Measurements from ENCODE around the gene EFCAB6.

EFCAB6 gene

DNA sequence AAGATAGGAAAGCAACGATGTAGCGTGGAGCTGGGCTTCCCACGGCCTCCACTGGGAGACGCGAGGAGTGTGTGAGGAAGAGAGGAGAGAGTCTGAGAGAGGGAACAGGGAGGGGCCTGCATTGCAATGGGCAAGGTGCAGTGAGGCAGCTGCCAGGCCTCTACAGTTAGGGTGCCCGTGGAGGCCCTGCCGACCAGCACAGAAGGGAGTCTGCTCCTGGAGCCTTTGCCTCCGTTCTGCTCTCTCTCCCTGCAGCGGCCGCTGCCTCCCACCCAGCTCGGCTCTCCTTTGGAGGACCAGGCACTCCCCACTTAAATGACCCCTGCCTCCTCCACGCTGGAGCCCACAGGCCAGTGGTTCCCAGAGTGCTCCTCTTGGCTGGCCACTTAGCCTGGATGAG is 181.7 kb downstream of the EFCAB6 start:
- Histone ChIP-seq H3K4me3 (no peak overlapping the region), H3K27ac (no peak overlapping the region)

DNA sequence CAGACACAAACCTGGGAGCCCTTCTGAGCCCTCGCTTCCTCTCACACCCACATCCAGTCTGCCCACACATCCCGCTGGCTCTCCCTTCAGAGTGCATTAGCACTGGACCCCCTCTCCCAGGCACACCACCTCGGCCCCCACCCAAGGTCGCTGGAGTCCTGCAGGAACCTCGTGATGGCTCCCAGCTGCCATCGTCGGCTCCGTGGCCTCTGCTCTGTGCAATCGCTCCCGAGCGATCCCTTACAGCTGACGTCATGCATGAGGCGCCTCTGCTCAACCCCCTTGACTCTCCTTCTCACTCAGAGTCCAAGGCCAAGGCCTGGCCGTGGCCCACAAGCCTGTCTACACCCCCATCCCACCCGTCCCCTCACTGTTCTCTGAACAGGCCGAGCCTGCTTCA is 183.9 kb downstream of the EFCAB6 start:
- no peak overlapping the region for H3K4me3 ChIP-seq

DNA sequence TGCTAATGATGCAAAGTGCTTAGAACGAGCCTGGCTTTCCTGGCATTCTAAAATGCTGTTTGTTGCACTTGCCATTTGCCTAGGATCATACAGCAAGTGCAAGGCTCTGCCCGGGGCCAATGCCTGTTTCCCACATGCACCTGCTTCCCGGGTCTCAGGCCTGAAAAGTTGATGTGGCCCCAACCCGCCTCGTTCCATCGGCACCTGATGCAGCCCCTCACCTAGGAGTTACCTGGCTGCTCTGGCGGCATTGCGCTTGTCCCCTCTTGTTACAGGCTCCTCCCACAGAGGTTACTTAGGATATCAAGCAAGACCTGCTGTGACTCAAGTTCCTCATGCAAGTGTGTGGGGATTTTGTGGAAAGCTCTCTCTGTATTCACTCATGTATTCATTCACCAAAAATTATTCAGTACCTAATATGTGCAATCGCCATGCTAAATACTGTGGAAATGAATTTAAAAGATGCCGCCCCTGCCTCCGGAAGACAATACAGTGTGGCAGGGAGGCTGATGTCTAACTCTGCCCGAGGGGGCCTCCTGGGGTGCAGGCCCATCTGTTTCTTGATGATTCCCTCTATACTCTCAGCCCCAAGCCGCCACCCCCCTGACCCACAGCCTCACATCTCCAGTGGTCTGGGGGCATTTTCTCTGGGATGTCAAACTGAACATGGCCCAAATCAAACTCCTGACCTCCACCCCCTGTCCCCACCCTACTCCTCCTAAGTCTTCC is 184.5 kb downstream of the EFCAB6 start:
- no peak overlapping the region for H3K4me3 ChIP-seq
- H3K27ac ChIP-seq, result no peak overlapping the region

More for the DNA sequence above, 183.9 kb downstream of the EFCAB6 start:
- H3K27ac ChIP-seq, result no peak overlapping the region

DNA sequence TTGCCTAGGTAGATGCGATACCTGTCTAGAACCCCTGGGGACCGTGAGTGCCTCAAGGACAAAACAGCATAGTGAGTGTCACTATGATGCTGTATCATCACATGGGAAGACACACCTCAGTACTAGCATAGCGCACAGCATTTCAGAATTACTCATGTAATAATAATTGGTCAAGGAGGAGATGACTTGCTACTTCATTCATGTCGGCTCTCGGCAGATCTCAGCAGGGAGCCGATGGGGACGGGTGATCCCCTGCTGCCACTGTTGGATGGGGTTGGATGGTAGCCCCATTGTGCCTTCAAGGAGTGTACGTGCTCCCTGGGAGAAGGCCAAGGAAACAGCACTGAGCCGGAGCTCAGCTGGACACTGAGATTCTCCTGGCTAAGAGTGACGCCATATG is 186.9 kb downstream of the EFCAB6 start:
- no peak overlapping the region for H3K27ac ChIP-seq
- H3K4me3 ChIP-seq, result no peak overlapping the region

DNA sequence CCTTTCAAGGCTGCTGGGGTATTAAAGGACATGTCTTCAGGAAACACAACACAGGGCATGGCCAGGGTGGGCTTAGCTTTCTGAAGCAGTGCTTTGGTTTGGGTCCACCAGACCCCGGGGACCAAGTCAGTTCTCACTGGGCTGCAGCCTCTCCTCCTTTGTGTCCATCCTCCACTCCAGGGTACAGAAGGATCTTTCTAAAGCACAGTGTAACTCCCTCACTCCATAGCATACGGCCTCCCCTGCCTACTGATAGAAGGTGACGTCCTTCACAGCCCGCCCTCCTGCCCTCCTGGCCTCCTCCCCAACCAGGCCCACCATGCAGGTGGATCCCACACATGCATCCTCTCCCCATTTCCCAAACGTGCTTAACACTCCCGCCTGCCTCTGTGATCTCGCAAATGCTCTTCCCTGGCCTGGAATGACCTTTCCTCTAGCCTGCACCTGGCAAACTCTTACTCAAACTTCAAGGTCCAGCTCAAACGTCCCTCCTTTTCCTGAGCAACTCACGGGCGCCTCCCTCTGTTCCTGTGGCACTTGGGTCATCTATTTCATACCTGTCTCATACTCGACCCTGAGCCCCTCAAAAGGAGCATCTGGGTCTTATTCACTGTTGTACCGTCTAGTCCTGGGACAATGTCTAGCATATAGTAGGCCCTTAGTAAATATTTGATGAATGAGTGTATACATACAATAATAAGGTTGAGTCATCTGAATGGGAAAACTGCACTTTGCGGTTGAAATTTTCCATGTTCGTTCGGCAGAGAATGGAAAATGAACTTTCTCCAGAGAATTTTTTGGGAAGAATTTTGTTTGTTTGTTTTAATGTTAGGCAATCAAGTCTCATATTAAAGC is 187.7 kb downstream of the EFCAB6 start:
- H3K4me3 ChIP-seq, result no peak overlapping the region
- no peak overlapping the region for H3K27ac ChIP-seq

DNA sequence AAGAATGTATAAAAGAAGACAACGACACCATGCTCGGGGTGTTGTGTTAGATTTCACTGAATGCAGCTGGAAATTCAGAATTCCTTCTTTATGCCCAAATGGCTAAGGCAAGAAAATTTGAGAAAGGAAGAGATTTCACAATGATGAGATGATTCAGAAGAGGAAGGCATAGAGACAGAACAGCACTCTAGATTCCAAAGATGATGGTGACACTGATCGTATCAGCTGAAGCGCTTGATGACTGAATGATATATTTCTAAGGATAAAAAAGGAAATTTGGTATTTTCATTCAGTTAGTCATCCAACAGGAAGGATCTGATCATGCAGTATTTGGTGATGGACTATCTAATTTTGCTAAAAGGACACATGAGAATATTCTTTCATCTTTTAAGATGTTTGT is 189.2 kb downstream of the EFCAB6 start:
- no peak overlapping the region for H3K4me3 ChIP-seq

DNA sequence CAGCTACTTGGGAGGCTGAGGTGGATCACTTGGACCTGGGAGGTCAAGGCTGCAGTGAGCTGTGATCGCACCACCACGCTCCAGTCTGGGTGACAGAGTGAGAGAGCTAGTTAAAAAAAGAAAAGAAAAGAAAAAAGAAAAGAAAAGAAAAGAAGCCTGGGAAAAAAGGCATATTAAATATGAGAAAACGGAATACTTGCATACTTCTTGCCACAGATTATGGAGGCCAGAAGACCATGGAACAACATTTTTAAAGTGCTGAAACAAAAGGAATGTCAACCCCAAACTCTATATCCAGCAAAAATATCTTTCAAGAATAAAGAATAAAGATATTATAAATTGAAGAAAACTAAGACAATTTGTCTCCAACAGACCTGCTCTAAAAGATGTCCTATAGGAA is 191.9 kb downstream of the EFCAB6 start:
- H3K27ac ChIP-seq, result no peak overlapping the region
- no peak overlapping the region for H3K4me3 ChIP-seq

More for the DNA sequence above, 189.2 kb downstream of the EFCAB6 start:
- no peak overlapping the region for H3K27ac ChIP-seq

DNA sequence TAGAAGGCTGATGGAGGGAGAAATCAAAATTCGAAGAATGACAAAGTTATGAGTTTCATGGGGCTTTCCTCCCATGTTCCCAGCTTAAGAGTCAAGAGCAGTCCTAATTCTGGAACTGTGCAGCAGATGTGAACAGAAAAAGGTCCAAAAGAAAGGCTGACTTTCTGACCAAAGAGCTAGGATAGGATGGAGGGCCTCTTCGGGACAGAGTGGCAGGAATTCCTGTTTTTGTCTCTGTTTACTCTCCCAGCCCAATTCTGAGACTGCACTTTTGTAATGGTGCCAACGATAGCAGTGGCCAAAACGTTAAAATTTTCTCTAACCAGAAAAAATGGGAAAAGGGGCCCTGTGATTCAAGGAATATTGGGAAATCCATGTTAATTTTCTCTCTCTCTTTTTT is 193.6 kb downstream of the EFCAB6 start:
- no peak overlapping the region for H3K4me3 ChIP-seq
- no peak overlapping the region for H3K27ac ChIP-seq

DNA sequence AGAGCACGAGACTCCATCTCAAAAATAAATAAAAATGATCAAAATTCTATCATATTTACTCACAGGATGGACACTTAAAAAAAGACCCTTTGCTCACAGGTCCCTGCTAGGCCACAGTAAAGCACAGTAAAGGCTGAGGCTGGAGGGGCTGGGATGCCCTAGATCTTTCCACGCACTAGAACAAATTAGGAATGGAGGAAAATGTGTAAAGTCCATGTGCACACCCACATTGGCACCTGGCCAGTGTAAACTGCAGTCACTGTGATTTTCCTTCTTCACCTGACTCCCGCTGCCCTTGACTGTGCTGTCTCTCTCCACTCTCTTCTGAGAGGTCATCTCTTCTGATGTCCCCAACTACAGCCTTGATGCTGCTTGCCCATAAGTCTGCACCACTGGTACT is 195.5 kb downstream of the EFCAB6 start:
- no peak overlapping the region for H3K27ac ChIP-seq
- H3K4me3 ChIP-seq, result no peak overlapping the region

DNA sequence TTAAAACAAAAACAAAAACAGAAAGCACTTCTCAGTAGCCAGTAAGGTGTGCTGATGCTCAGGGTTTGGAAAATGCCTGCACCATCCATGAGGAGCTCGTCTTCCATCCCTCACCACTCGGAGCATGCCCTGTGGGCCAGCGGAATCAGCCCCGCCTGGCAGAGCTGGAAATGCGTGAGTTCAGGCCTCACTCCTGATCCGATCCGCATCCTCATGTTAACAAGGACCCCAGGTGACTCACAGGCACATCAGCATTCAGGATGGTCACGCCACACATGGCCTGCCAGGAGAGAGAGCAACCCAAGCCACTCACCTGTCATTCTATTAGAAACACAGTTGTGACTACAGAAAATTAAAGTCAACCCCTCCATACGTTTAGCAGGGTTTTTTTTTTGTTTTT is 211.8 kb downstream of the EFCAB6 start:
- H3K27ac ChIP-seq, result no peak overlapping the region

DNA sequence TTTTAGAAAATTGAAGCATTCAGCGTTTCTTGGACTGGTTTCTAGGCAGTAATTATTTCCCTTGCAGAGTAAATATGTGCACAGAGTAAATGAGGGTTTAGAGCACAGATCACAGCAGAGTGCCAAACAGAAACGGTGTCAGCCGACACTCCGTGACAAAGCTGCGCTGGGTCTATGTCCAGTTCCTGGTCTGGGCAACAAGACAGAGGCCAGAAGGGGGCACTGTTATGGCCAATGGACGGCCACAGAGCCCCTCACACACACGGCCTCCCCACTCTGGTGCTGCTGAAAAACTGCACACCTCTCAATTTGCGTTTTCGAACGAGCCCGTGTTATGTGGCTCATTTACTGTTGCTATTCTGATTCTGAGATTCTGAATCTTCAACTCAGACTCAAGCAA is 219.6 kb downstream of the EFCAB6 start:
- H3K4me3 ChIP-seq, result no peak overlapping the region

More for the DNA sequence above, 211.8 kb downstream of the EFCAB6 start:
- H3K4me3 ChIP-seq, result no peak overlapping the region

DNA sequence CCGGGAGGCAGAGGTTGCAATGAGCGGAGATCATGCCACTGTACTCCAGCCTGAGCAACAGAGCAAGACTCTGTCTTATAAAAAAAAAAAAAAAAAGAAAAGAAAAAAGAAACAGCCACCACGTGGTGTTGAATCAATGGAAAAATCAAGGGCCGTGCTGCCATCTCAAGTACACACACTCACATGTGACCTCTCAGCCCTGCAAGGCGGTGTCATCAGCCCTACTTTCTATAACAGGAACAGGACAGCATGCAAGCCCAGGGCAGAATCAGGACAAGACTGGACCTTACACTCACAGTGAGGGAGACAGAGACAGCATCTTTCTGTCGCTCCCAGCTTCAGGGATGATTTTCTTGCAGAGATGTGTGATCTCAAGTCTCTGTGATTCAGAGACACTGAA is 220.7 kb downstream of the EFCAB6 start:
- no peak overlapping the region for H3K4me3 ChIP-seq
- H3K27ac ChIP-seq, result no peak overlapping the region

More for the DNA sequence above, 219.6 kb downstream of the EFCAB6 start:
- no peak overlapping the region for H3K27ac ChIP-seq

DNA sequence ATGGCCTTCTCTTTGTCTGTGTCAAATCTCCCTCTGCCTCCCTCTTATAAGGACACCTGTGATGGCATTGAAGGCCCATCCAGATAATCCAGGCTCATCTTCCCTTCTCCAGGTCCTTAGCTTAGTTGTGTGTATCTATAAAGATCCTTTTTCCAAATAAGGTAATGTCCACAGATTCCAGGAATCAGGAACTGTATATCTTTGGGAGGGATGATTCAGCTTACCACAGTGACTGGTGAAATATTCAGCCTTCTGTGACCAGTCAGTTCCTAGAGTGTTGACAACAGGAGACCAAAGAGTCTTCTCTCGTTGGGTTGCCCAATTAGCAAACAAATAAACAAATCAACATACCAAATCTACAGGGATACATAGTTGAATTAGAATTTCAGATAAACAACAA is 224.5 kb downstream of the EFCAB6 start:
- H3K27ac ChIP-seq, result no peak overlapping the region

DNA sequence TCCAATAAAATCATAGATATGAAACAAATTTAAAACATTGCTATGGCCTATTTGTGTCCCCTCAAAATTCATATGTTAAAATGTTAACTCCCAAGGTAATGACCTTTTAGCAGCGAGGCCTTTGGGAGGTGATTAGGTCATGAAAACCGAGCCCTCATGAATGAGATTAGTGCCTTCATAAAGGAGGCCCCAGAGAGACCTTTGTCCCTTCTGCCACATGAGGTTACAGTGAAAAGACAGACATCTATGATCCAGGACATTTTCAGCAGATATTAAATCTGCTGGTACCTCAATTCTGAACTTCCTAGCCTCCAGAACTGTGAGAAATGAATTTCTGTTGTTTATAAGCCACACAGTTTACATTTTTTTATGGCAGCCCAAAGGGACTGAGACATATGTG is 228.6 kb downstream of the EFCAB6 start:
- Histone ChIP-seq H3K4me3 (no peak overlapping the region), H3K27ac (no peak overlapping the region)

More for the DNA sequence above, 224.5 kb downstream of the EFCAB6 start:
- H3K4me3 ChIP-seq, result no peak overlapping the region

DNA sequence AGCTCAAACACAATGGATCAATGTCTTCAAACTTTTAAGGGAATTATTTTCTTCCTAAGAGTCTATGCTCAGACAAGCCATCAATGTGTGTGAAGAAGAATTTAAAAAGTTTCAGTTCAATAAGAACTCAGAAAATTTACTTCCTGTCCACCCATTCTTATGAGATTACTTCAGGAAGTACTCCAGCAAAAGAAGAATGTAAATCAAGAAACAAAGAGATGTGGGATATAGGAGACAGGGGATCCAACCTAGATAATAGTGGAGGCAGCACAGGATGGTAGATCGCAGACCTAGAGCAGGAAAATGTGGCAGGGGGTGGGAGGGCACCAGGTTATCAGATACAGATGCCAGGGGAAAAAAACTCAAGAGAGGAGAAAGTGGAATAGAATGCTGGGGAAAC is 229.7 kb downstream of the EFCAB6 start:
- Histone ChIP-seq H3K4me3 (no peak overlapping the region), H3K27ac (no peak overlapping the region)

DNA sequence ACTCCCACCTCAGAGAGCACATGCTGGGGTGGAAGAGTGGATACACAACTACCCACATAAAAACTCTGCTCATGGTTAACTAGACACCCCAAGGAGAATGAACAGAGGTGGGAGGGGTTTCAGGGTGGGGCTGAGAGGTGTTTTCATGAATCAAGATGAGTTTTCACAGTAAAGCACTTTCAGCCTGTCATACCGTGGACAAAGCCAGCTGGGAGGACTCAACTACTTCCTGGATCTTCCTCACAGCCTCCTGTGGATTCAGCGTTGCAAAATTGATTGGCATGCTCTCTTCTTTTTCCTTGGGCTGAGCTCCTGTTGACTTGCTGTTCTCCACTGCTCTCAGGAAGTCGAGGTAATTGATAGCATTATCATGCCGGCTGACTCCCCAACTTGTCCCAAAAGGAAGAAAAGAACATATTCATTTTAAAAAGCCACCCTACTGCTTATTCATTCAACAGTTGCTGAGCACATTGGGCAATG is 231.8 kb downstream of the EFCAB6 start:
- H3K4me3 ChIP-seq, result no peak overlapping the region
- no peak overlapping the region for H3K27ac ChIP-seq

DNA sequence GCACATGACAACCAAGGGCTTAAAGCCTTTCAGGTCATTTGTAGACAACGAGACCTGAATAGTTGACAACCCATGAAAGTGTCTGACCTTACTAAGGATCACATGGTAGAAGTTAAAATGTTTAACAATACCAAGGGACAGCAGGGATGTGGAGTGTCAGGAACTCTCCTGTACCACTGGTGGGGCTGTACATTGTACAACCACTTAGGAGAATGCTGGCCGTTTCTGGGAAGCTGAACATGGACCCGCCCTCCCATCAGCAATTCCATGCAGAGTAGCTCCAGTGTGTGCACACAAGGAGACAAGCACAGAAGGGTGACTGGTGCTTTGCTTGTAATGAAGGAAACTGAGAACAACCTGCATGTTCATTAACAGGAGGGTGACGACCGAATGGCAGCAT is 237.4 kb downstream of the EFCAB6 start:
- Histone ChIP-seq H3K4me3 (no peak overlapping the region), H3K27ac (no peak overlapping the region)

DNA sequence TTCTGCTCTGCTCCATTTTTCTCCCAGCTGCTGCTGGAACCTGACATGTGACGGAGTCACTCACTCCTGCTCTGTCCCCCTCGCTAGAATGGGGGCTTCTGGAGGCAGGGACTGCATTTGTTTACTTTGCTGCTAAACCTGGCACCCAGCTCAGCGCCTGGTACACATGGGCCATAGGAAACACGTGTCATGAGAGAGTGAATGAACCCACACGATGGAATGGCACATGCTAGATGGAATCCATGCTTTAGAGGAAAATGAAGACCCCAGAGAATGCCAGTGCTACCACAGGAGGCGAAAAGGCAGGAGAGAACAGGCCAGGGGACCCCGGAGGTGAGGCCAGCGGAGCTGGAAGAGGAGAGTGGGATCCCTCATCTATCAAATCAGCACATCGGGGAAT is 239.4 kb downstream of the EFCAB6 start:
- Histone ChIP-seq H3K4me3 (no peak overlapping the region), H3K27ac (no peak overlapping the region)

DNA sequence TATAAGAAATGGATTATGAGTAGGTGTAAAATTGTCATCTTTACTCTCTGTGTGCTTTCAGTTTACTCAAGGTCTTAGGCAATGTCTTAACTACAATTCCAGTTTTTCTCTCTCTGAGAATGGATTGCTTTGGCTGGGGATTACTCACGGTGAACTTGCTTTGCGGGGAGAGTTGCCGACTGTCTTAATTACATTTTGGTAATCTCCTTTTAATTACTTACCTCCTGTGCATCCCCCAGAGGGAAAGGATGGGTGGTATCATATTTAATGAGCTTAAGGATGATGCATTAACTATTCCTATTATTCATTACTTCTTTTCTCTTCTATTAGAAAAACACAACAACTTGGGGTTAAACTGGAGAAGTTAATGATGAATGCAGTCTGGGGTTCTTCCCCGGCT is 240.9 kb downstream of the EFCAB6 start:
- Histone ChIP-seq H3K27ac (no peak overlapping the region), H3K4me3 (no peak overlapping the region)

DNA sequence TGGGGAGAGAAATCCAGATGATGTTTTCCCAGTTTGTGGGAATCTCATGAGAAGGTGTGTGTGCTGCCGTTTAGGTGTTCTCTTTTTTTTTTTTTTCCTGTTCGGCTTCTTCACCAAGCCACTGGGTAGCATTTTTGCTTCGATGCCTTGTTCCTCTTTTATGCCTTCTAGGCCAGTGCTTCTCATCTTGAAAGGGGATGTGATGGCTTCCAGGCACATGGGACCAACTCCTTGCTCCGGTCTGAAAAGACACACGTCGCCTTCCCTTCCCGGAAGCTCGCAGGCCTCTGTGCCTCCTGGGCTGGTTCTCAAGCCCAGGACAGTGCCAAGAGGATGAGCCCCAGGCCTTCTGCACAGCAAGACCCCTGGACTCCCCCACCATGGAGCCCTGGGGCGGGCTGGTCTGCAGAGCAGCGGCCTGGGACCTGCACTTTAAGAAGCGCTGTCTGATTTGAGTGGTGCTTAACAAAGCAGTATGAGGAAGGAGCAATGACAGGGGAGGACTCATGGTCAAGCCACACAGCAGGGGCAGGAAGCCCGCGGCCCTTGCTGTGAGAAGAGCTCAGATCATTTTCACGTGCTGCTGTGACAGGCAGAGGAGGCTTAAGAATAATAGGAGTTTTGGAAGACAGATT is 241.5 kb downstream of the EFCAB6 start:
- Histone ChIP-seq H3K27ac (no peak overlapping the region), H3K4me3 (no peak overlapping the region)

DNA sequence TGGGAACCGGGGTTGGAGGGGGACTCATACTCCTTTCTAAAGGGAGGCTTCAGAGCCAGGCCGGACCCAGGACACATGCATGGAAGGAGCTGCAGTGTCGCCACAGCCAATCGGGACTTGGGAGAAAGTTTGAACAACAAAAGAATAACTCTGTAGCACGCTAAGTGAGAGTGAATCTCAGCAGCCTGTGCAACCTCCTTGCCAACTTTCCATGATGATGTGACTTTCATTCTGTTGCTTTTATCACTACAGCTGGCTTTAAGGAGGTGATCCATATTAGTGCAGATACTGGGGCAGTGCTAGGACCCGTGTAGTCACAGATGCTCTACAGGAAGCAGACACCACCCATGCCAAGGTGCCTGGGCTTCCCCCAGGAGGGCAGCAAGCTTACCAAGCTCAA is 243.0 kb downstream of the EFCAB6 start:
- Histone ChIP-seq H3K4me3 (no peak overlapping the region), H3K27ac (no peak overlapping the region)

Measured in skin epidermis (tissue), 12 donors.